ENCODE results near the gene SLC7A11.

- TF ChIP-seq, protein P1, sequence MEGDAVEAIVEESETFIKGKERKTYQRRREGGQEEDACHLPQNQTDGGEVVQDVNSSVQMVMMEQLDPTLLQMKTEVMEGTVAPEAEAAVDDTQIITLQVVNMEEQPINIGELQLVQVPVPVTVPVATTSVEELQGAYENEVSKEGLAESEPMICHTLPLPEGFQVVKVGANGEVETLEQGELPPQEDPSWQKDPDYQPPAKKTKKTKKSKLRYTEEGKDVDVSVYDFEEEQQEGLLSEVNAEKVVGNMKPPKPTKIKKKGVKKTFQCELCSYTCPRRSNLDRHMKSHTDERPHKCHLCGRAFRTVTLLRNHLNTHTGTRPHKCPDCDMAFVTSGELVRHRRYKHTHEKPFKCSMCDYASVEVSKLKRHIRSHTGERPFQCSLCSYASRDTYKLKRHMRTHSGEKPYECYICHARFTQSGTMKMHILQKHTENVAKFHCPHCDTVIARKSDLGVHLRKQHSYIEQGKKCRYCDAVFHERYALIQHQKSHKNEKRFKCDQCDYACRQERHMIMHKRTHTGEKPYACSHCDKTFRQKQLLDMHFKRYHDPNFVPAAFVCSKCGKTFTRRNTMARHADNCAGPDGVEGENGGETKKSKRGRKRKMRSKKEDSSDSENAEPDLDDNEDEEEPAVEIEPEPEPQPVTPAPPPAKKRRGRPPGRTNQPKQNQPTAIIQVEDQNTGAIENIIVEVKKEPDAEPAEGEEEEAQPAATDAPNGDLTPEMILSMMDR (IDR thresholded peaks at IDR 0.05; ENCODE audit: insufficient read depth, low read length): no peak
- TF ChIP-seq POLR2AphosphoS5 (IDR thresholded peaks at IDR 0.05; ENCODE audit: low read depth) (no peak), GABPA (IDR thresholded peaks at IDR 0.05; ENCODE audit: low read depth) (no peak)
- TF ChIP-seq, protein P2, sequence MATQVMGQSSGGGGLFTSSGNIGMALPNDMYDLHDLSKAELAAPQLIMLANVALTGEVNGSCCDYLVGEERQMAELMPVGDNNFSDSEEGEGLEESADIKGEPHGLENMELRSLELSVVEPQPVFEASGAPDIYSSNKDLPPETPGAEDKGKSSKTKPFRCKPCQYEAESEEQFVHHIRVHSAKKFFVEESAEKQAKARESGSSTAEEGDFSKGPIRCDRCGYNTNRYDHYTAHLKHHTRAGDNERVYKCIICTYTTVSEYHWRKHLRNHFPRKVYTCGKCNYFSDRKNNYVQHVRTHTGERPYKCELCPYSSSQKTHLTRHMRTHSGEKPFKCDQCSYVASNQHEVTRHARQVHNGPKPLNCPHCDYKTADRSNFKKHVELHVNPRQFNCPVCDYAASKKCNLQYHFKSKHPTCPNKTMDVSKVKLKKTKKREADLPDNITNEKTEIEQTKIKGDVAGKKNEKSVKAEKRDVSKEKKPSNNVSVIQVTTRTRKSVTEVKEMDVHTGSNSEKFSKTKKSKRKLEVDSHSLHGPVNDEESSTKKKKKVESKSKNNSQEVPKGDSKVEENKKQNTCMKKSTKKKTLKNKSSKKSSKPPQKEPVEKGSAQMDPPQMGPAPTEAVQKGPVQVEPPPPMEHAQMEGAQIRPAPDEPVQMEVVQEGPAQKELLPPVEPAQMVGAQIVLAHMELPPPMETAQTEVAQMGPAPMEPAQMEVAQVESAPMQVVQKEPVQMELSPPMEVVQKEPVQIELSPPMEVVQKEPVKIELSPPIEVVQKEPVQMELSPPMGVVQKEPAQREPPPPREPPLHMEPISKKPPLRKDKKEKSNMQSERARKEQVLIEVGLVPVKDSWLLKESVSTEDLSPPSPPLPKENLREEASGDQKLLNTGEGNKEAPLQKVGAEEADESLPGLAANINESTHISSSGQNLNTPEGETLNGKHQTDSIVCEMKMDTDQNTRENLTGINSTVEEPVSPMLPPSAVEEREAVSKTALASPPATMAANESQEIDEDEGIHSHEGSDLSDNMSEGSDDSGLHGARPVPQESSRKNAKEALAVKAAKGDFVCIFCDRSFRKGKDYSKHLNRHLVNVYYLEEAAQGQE (IDR thresholded peaks at IDR 0.05; ENCODE audit: insufficient replicate concordance, low read depth): no peak
These were observed 127.1 kb downstream of the SLC7A11 start for GRCh38 chr4:138115053-138115452.

All from HL-60 (cell line).